Stimulated activated CD4-positive, alpha-beta T cell treated with anti-CD3 and anti-CD28 coated beads, Interleukin-4, amount 100 ng/mL, for 48 hours (primary cell): ENCODE data around the gene FRS3.

ENCODE experiments used
- DNase-seq, 2 donors: peaks; one replicate each; pipeline ENCODE4 v3.0.0-alpha.2; 2020; ENCODE audit warnings: low read depth in 2 of 2

The FRS3 gene

GRCh38 chr6:41728954-41729353 is 50.7 kb downstream of the FRS3 start:
- no peak for DNase-seq

- DNase-seq, result no peak
Observed at GRCh38 chr6:41728073-41728936, 51.4 kb downstream of the FRS3 start.

GRCh38 chr6:41727705-41728072 is 52.0 kb downstream of the FRS3 start:
- DNase-seq, result no peak

GRCh38 chr6:41726876-41727275 is 52.8 kb downstream of the FRS3 start:
- no peak for DNase-seq

- DNase-seq, result no peak
Observed at GRCh38 chr6:41724586-41725501, 54.9 kb downstream of the FRS3 start.

GRCh38 chr6:41724228-41724580 is 55.5 kb downstream of the FRS3 start:
- DNase-seq, result no peak

- no peak for DNase-seq
Observed at GRCh38 chr6:41723530-41724227, 56.0 kb downstream of the FRS3 start.

GRCh38 chr6:41722969-41723529 is 56.7 kb downstream of the FRS3 start:
- DNase-seq, result no peak

GRCh38 chr6:41721414-41721813 is 58.3 kb downstream of the FRS3 start:
- DNase-seq, result no peak

- DNase-seq, result no peak
Observed at GRCh38 chr6:41720783-41721182, 58.9 kb downstream of the FRS3 start.

GRCh38 chr6:41720262-41720620 is 59.5 kb downstream of the FRS3 start:
- DNase-seq, result no peak
